ENCODE measurements around the gene ENO3.

DNA sequence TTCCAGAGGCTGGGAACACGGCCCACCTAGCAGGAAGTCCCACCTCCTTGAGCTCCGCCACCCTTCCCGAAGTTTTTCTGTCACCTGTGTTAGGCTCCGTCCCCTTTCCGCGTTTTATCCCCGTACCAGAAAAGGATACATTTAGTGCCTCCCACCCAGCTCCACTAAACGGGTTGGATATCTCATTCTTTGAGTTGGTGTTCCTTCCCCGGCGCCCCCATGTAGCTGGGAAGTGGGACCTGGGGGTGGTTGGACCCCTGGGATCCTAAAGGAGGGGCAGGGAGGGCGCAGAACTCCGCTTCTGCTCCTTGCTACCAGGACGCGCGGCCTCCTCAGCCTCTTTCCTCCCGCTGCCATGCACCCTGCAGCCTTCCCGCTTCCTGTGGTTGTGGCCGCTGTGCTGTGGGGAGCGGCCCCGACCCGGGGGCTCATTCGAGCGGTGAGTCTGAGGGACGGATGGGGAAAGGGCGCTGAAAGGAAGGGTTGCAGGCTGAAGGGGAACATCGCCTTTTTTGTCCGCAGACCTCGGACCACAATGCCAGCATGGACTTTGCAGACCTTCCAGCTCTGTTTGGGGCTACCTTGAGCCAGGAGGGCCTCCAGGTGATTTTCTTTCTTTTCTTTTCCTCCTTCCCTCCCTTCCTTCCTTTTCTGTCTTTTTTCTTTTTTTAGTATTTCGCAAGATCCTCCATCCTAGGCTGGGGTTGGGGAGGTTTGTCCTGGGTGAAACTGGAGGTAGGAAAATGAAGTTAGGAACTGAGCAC lies 10.2 kb upstream of the ENO3 start:
- TF ChIP-seq EZH2 (IDR thresholded peaks at IDR 0.05; ENCODE audit: borderline replicate concordance), result no peak
- TF ChIP-seq, protein P1, sequence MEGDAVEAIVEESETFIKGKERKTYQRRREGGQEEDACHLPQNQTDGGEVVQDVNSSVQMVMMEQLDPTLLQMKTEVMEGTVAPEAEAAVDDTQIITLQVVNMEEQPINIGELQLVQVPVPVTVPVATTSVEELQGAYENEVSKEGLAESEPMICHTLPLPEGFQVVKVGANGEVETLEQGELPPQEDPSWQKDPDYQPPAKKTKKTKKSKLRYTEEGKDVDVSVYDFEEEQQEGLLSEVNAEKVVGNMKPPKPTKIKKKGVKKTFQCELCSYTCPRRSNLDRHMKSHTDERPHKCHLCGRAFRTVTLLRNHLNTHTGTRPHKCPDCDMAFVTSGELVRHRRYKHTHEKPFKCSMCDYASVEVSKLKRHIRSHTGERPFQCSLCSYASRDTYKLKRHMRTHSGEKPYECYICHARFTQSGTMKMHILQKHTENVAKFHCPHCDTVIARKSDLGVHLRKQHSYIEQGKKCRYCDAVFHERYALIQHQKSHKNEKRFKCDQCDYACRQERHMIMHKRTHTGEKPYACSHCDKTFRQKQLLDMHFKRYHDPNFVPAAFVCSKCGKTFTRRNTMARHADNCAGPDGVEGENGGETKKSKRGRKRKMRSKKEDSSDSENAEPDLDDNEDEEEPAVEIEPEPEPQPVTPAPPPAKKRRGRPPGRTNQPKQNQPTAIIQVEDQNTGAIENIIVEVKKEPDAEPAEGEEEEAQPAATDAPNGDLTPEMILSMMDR (IDR thresholded peaks at IDR 0.05; ENCODE audit: poor library complexity), result no peak
